ENCODE measurements around the gene PCP4L1. TPM values are rescaled to one million over a fixed set of nuclear protein-coding genes. Genes with fewer than 3 reads are reported as not detected.
"Not testable (repeated sequence)": the region's sequence is repeated elsewhere in the genome, so short reads cannot be mapped to it uniquely, and the experiment has no call there.

The PCP4L1 gene
- polyA plus RNA-seq (ENCODE audit: insufficient read length in 4 of 4) = 1 to 10 TPM; 1.3 to 2.1 (median 1.4) TPM

GRCh38 chr1:161258439-161259344, at the start of gene PCP4L1:
TSS of gene PCP4L1 (plus strand) at chr1:161258745. CDS start at chr1:161258975, 230 bp downstream.
- peak in 3 of 4 donors; percentile 28 to 68 (median 58) for DNase-seq (ENCODE audit: low read depth in 4 of 4, low spot score in 2 of 4)

- peak in 1 of 4 donors; percentile 68 for DNase-seq (ENCODE audit: low read depth in 4 of 4, low spot score in 2 of 4)
Observed at GRCh38 chr1:161209790-161210409, 48.6 kb upstream of the PCP4L1 start.

- no peak for DNase-seq (ENCODE audit: low read depth in 4 of 4, low spot score in 2 of 4)
Observed at GRCh38 chr1:161214369-161214768, 44.2 kb upstream of the PCP4L1 start.

- DNase-seq (ENCODE audit: low read depth in 4 of 4, low spot score in 2 of 4) = no peak
Observed at GRCh38 chr1:161215076-161215475, 43.5 kb upstream of the PCP4L1 start, which contains the start of gene FCER1G. TSS of gene FCER1G (plus strand) at chr1:161215295. CDS start at chr1:161215322, 27 bp downstream.

GRCh38 chr1:161216945-161217712, 41.4 kb upstream of the PCP4L1 start:
- no peak for DNase-seq (ENCODE audit: low read depth in 4 of 4, low spot score in 2 of 4)

GRCh38 chr1:161217831-161218230, 40.7 kb upstream of the PCP4L1 start:
- no peak for DNase-seq (ENCODE audit: low read depth in 4 of 4, low spot score in 2 of 4)

GRCh38 chr1:161218301-161219077, 40.1 kb upstream of the PCP4L1 start:
- DNase-seq (ENCODE audit: low read depth in 4 of 4, low spot score in 2 of 4) = no peak

GRCh38 chr1:161219078-161219892, 39.3 kb upstream of the PCP4L1 start:
- DNase-seq (ENCODE audit: low read depth in 4 of 4, low spot score in 2 of 4) = no peak

- no peak for DNase-seq (ENCODE audit: low read depth in 4 of 4, low spot score in 2 of 4)
Observed at GRCh38 chr1:161220002-161220401, 38.5 kb upstream of the PCP4L1 start.

- DNase-seq (ENCODE audit: low read depth in 4 of 4, low spot score in 2 of 4) = no peak
Observed at GRCh38 chr1:161222175-161223019, 36.1 kb upstream of the PCP4L1 start.

GRCh38 chr1:161223805-161224694, 34.5 kb upstream of the PCP4L1 start:
- DNase-seq (ENCODE audit: low read depth in 4 of 4, low spot score in 2 of 4) = no peak

- DNase-seq (ENCODE audit: low read depth in 4 of 4, low spot score in 2 of 4) = not testable (repeated sequence)
Observed at GRCh38 chr1:161224695-161225087, 33.9 kb upstream of the PCP4L1 start.

GRCh38 chr1:161225178-161225533, 33.4 kb upstream of the PCP4L1 start:
- no peak for DNase-seq (ENCODE audit: low read depth in 4 of 4, low spot score in 2 of 4)

- peak; percentile 85 to 95 (median 89) for DNase-seq (ENCODE audit: low read depth in 4 of 4, low spot score in 2 of 4)
Observed at GRCh38 chr1:161225534-161226319, 32.8 kb upstream of the PCP4L1 start, which contains the start of gene TOMM40L. TSS of gene TOMM40L (plus strand) at chr1:161226060. CDS start at chr1:161226490, 430 bp downstream.

GRCh38 chr1:161226320-161226711, 32.2 kb upstream of the PCP4L1 start:
- DNase-seq (ENCODE audit: low read depth in 4 of 4, low spot score in 2 of 4) = no peak

- no peak for DNase-seq (ENCODE audit: low read depth in 4 of 4, low spot score in 2 of 4)
Observed at GRCh38 chr1:161226759-161227158, 31.8 kb upstream of the PCP4L1 start.

Measured in left renal cortex interstitium (tissue), 4 donors.